Calu3 (cell line): ENCODE data around the gene KAZN. TPM values are rescaled to one million over a fixed set of nuclear protein-coding genes. Genes with fewer than 3 reads are reported as not detected.

ENCODE experiments used
- BruUV-seq: library from RNA; stranded (reverse); fragments of 400-500 nt; replicated peaks from 2 replicates; lab custom pipeline; 2021; lab: Mats Ljungman, UMichigan
- CTCF ChIA-PET: fragments of 300-600 bp; sonication (Branson Sonifier 250); formaldehyde crosslinking; loops from one replicate; lab custom pipeline; 2022; ENCODE audit warnings: antibody characterized with exemption; lab: Charles Lee
- DNase-seq: peaks from one replicate; pipeline ENCODE4 v3.0.0; 2022
- H3K27ac Mint-ChIP-seq: one replicate; pipeline ENCODE4 v1.8.0; 2022; ENCODE audit warnings: mixed read lengths; ENCODE audit not compliant: unreplicated experiment
- H3K27me3 Mint-ChIP-seq: one replicate; pipeline ENCODE4 v1.8.0; 2022; ENCODE audit warnings: mixed read lengths; ENCODE audit not compliant: unreplicated experiment
- H3K36me3 Mint-ChIP-seq: one replicate; pipeline ENCODE4 v1.8.0; 2022; ENCODE audit warnings: mild to moderate bottlenecking, moderate library complexity, mixed read lengths; ENCODE audit not compliant: insufficient read depth, unreplicated experiment
- H3K4me1 Mint-ChIP-seq: one replicate; pipeline ENCODE4 v1.8.0; 2022; ENCODE audit warnings: mild to moderate bottlenecking, low read depth, mixed read lengths; ENCODE audit not compliant: unreplicated experiment
- H3K4me3 Mint-ChIP-seq: one replicate; pipeline ENCODE4 v1.8.0; 2022; ENCODE audit warnings: mild to moderate bottlenecking, low read depth, moderate library complexity, mixed read lengths; ENCODE audit not compliant: unreplicated experiment
- H3K9me3 Mint-ChIP-seq: one replicate; pipeline ENCODE4 v1.8.0; 2022; ENCODE audit warnings: low read depth, mixed read lengths; ENCODE audit not compliant: unreplicated experiment
- intact Hi-C: fragments of 100-400 bp; cut with micrococcal nuclease; formaldehyde crosslinking; loops from one replicate; pipeline ENCODE4 v1.10.0; 2022; ENCODE audit not compliant: unreplicated experiment
- total RNA-seq: library from RNA; stranded (reverse); gene quantifications from 2 replicates; pipeline ENCODE4 v1.2.3, GENCODE V29; 2022
- TF ChIP-seq, protein P1 (sequence below): fragments of 200-600 bp; IDR thresholded peaks from one replicate; pipeline ENCODE4 v1.8.0; 2022; ENCODE audit warnings: antibody characterized with exemption; ENCODE audit not compliant: unreplicated experiment

The KAZN gene
- total RNA-seq, 1 experiment from 2014 or later: 3.6 TPM

DNA sequence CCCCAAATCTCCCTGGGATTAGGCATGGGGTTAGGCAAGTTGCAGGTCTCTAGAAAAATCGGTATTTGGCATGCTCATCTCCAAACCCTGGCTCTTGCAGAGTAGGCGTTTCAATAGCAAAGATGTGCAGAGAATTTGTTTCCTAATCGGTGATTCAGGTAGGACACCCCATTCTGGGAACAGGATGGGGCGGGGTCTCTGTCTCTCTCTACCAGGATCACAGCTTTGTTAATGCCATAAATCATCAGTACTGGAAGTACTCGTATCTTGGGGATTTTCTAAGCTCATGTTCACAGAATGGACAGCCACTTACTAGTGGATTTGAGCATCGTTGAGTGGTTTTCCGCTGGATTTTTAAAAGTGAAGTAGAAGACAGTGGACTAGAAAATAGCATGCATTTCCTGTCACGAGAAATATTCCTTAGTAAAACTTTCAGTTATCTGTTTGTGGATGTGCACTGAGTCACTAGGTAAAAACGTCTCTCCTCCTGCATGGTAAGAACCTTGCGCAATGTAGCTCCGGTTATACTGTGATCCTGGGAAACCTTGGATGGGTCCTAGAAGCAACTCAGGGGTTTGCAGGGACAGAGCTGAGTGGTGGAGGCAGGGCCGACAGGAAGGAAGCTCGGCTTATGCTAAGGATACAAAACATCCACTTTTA, 560.2 kb downstream of the KAZN start:
- BruUV-seq: no TSS peak
- Mint-ChIP-seq H3K9me3 (no peaks in the 10 kb centered on the region), H3K4me1 (peaks cover 58% of the 10 kb centered on the region), H3K27me3 (no peaks in the 10 kb centered on the region), H3K27ac (peak overlapping the region; percentile 39), H3K36me3 (peaks cover 55% of the 10 kb centered on the region), H3K4me3 (peak overlapping the region; percentile 77)
- intact Hi-C loops: no loop called here
- DNase-seq: no peak
- TF ChIP-seq, protein P1, sequence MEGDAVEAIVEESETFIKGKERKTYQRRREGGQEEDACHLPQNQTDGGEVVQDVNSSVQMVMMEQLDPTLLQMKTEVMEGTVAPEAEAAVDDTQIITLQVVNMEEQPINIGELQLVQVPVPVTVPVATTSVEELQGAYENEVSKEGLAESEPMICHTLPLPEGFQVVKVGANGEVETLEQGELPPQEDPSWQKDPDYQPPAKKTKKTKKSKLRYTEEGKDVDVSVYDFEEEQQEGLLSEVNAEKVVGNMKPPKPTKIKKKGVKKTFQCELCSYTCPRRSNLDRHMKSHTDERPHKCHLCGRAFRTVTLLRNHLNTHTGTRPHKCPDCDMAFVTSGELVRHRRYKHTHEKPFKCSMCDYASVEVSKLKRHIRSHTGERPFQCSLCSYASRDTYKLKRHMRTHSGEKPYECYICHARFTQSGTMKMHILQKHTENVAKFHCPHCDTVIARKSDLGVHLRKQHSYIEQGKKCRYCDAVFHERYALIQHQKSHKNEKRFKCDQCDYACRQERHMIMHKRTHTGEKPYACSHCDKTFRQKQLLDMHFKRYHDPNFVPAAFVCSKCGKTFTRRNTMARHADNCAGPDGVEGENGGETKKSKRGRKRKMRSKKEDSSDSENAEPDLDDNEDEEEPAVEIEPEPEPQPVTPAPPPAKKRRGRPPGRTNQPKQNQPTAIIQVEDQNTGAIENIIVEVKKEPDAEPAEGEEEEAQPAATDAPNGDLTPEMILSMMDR: no peak
- CTCF ChIA-PET: interaction anchor here (1.0 kb wide), 1 partner anchor 10 kb away, joined by 5 read pairs; no protein-coding TSS in a partner anchor

DNA sequence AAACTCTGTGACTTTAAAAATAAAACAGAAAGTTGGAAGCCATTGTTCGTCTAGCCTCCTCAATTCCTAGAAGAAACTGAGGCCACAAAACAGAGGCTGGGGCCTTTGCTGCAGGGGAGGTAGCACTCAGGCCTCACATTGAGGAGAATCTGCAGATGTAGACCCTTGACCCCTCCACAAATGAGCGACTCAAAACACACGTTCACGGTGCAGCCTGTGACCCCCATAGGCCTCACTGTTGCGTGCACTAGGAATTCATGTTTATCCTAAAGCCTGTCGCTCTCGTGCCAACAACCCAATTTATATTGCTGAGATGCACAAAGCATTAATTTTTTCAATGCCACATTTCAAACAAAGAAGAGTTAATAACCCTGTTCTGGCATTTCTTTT, 560.7 kb downstream of the KAZN start:
- peaks cover 53% of the 10 kb centered on the region for H3K36me3 Mint-ChIP-seq
- H3K27me3 Mint-ChIP-seq: no peaks in the 10 kb centered on the region
- no TSS peak for BruUV-seq
- intact Hi-C loops: no loop called here
- TF ChIP-seq, protein P1: no peak
- H3K4me3 Mint-ChIP-seq: peak overlapping the region; percentile 77
- no peaks in the 10 kb centered on the region for H3K9me3 Mint-ChIP-seq
- peaks cover 58% of the 10 kb centered on the region for H3K4me1 Mint-ChIP-seq
- no peak for DNase-seq
- CTCF ChIA-PET: interaction anchor here (1.0 kb wide), 1 partner anchor 10 kb away, joined by 5 read pairs; no protein-coding TSS in a partner anchor
- no peak overlapping the region for H3K27ac Mint-ChIP-seq

DNA sequence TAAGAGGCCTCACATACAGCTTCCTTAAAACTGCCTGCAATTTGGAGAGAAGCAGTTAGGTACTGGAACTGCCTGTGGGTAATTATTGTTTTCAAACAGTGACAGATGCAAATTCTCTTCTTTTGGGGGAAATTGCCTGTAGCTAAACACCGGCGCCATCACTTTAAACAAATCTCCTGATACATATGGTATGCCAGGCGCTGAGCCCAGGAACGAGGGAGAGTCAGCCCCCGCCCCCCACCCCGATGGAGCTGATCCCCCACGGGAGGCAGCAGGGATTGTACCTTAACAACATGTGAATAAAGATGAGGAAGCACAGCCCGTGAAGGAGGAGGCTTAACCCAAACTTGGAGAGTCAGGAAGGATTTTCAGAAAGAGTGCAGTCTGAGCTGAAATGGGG, 562.1 kb downstream of the KAZN start:
- Mint-ChIP-seq H3K4me1 (peaks cover 50% of the 10 kb centered on the region), H3K27me3 (no peaks in the 10 kb centered on the region), H3K36me3 (peaks cover 45% of the 10 kb centered on the region), H3K4me3 (no peak overlapping the region), H3K27ac (peak overlapping the region; percentile 40), H3K9me3 (no peaks in the 10 kb centered on the region)
- intact Hi-C loops: no loop called here
- CTCF ChIA-PET: interaction anchor here (0.7 kb wide), 1 partner anchor 100 kb away, joined by 4 read pairs; no protein-coding TSS in a partner anchor
- no TSS peak for BruUV-seq
- no peak for DNase-seq
- TF ChIP-seq, protein P1: no peak

- H3K4me3 Mint-ChIP-seq: no peak overlapping the region
- CTCF ChIA-PET: interaction anchor here (0.7 kb wide), 1 partner anchor 11 kb away, joined by 3 read pairs; no protein-coding TSS in a partner anchor
Measured at GRCh38 chr1:15167386-15167785, 568.9 kb downstream of the KAZN start.

More at GRCh38 chr1:15167386-15167785, 568.9 kb downstream of the KAZN start:
- DNase-seq: no peak
- intact Hi-C loops: no loop called here
- TF ChIP-seq, protein P1: no peak
- peaks cover 49% of the 10 kb centered on the region for H3K4me1 Mint-ChIP-seq
- BruUV-seq: no TSS peak
- H3K27me3 Mint-ChIP-seq: no peaks in the 10 kb centered on the region
- no peak overlapping the region for H3K27ac Mint-ChIP-seq
- no peaks in the 10 kb centered on the region for H3K9me3 Mint-ChIP-seq
- H3K36me3 Mint-ChIP-seq: peaks cover 39% of the 10 kb centered on the region
